Measurements from ENCODE around the gene ZNF599.

Gene ZNF599

GRCh38 chr19:34734537-34735103, 38.4 kb downstream of the ZNF599 start:
- DNase-seq = no peak

- peak; percentile 83 to 89 for DNase-seq
Observed at GRCh38 chr19:34733746-34734536, 39.1 kb downstream of the ZNF599 start, which contains the start of gene ZNF181. TSS of gene ZNF181 (plus strand) at chr19:34734243. CDS start at chr19:34735038, 795 bp downstream.

- peak; percentile 63 to 74 for DNase-seq
Observed at GRCh38 chr19:34733266-34733745, 39.7 kb downstream of the ZNF599 start.

GRCh38 chr19:34732612-34733211, 40.3 kb downstream of the ZNF599 start:
- no peak for DNase-seq

- no peak for DNase-seq
Observed at GRCh38 chr19:34731964-34732363, 41.1 kb downstream of the ZNF599 start.

- no peak for DNase-seq
Observed at GRCh38 chr19:34731019-34731829, 41.8 kb downstream of the ZNF599 start.

- DNase-seq = no peak
Observed at GRCh38 chr19:34725400-34725799, 47.6 kb downstream of the ZNF599 start.

- no peak for DNase-seq
Observed at GRCh38 chr19:34722353-34722752, 50.7 kb downstream of the ZNF599 start.

- no peak for DNase-seq
Observed at GRCh38 chr19:34715357-34715756, 57.7 kb downstream of the ZNF599 start.

GRCh38 chr19:34713262-34713637, 59.8 kb downstream of the ZNF599 start:
- no peak for DNase-seq

- DNase-seq = peak; percentile 77 to 84
Observed at GRCh38 chr19:34712395-34713261, 60.4 kb downstream of the ZNF599 start.

- no peak for DNase-seq
Observed at GRCh38 chr19:34711890-34712289, 61.1 kb downstream of the ZNF599 start.

Measured in NCI-H524 (cell line).